Heart left ventricle (tissue), 13 donors: ENCODE data around the gene IGSF9.

Experiments used
- CTCF ChIP-seq, 12 donors: fragments of 200-600 bp; sonication (generic) in 4 of 12; IDR thresholded peaks; one replicate each; pipeline versions ENCODE4 v1.5.0 to v1.8.0; 2018 to 2022; ENCODE audit warnings: antibody characterized with exemption in 12 of 12, mild to moderate bottlenecking in 5 of 12
- POLR2A ChIP-seq, 2 donors: fragments of 450-650 bp; IDR thresholded peaks; one replicate each; pipeline ENCODE4 v1.6.1; 2017; ENCODE audit warnings: antibody characterized with exemption in 2 of 2, mild to moderate bottlenecking in 2 of 2, moderate library complexity in 2 of 2
- donor health status: ischemic (EF 13 %, LVEDD 7.1; RV severe dilation, severe dysfunction).
- donor health status: DM: no; HTN: yes; CAD: no.
- donor health status: DM: no; HTN: no; CAD: no.
- donor health status: ischemic (EF 25% LVEDD 6.9; RV normal size, moderate dysfunction).
- donor health status: ischemic (EF 25% LVEDD 5.7; RV mildly dilated, moderate dysfunction).
- donor health status: ischemic (EF 35%, LVEDD 5.7; RV mildly dilated, moderate dysfunction).
- donor health status: nonischemic (EF 11% LVEDD 7.7; RV severe dilation, severe dysfunction).
- donor health status: DM: yes; HTN: yes; CAD: no.
- donor health status: PGD.
- donor health status: ischemic (EF 29% LVEDD 5.4; RV normal size, mild dysfunction).
- donor health status: nonischemic (EF 23%, LVEDD 6.1; RV moderate dilation, normal function).

GRCh38 chr1:159898527-159898926, 46.9 kb downstream of the IGSF9 start:
- TF ChIP-seq POLR2A (IDR thresholded peaks at IDR 0.05) (no peak), CTCF (IDR thresholded peaks at IDR 0.05) (no peak)
